Fibroblast of upper back skin (primary cell): ENCODE results near the gene GNG7.
A peak's percentile ranks its signal among the peaks of the same experiment; 100 is the strongest.
"Not testable (repeated sequence)": the region's sequence is repeated elsewhere in the genome, so short reads cannot be mapped to it uniquely, and the experiment has no call there.

Source experiments
- DNase-seq: peaks from one replicate; pipeline ENCODE4 v3.0.0-alpha.2; 2013

GNG7 gene

DNA sequence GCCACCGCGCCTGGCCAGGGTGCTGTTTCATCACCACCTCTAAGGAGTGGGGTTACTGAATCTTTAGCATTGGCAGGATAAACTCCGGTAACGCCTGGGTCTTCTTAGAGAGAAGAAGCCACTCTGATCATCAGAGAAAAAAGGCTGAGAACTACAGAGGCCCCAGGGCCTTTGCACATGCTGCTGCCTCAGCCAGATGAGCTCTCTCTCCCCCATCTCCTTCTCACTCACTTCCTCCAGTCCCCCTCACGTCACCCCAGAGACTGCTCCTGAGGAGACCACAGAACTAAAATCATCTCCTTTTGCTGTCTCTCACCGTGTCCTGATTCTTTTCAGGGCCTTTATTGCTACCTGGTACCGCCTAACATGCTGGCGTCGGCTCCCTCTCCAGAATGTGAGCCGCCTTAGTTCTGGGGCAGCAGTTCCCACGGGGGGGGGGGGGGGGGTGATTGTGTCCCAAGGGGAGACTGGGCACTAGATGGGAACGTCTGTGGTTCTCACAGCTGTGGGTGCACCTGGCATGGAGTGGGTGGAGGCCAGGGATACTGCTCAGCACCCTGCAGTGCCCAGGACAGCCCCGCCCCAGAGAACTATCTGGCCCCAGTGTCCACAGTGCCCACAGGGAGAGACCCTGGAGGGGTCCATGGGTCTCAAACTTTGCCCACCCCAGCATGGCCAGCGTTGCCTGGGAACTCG lies 23.8 kb upstream of the GNG7 start:
- DNase-seq: no peak

GRCh38 chr19:2724148-2724557 lies 21.7 kb upstream of the GNG7 start:
- DNase-seq: no peak

DNA sequence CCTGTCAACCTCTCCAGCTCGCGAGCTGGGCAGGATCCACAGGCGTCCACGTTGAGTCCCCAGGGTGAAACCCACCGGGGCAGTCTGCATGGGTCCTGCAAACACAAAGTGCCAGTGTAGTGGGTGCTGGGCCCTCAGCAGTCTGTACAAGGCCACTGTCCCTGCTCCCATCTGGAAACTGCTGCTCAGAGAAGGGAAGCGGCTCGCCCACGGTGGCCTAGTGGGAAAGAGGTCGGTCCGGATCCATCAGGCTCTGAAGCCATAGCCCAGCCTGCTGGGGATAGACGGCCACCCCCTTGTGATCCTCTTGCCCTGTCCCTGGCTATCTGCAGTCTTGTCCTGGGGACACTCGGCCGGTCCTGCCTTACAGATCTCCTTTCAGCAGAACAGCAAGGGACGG lies 21.3 kb upstream of the GNG7 start:
- DNase-seq: no peak

DNA sequence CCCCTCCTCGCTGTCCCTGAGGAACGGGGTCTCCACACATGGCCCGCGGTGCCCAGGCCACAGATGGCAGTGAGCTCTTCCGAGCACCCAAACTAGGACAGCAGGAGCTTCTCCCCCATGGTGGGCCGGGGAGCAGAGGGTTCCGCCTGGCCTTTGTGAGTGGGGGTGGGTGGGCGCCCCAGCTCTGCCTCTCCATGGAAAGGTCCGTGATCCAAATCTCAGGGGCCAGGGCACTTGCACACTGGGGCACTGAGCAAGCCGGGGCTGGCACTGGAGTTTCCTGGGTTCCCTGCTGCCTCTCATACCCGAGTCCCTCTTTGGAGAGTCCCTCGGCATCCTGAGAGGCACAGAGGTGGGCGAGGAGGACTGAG lies 20.8 kb upstream of the GNG7 start:
- no peak for DNase-seq

GRCh38 chr19:2722541-2723344 lies 20.2 kb upstream of the GNG7 start:
- peak; percentile 9 for DNase-seq

- no peak for DNase-seq
These were observed 19.4 kb upstream of the GNG7 start for GRCh38 chr19:2721570-2722540.

- no peak for DNase-seq
These were observed 18.5 kb upstream of the GNG7 start, which contains the start of gene DIRAS1 for GRCh38 chr19:2720777-2721569. DIRAS1 (minus strand) TSS chr19:2721372; CDS start chr19:2717806, 3,566 bp downstream.

GRCh38 chr19:2719920-2720776 lies 17.7 kb upstream of the GNG7 start:
- peak; percentile 13 for DNase-seq

GRCh38 chr19:2719232-2719735 lies 16.8 kb upstream of the GNG7 start:
- no peak for DNase-seq

DNA sequence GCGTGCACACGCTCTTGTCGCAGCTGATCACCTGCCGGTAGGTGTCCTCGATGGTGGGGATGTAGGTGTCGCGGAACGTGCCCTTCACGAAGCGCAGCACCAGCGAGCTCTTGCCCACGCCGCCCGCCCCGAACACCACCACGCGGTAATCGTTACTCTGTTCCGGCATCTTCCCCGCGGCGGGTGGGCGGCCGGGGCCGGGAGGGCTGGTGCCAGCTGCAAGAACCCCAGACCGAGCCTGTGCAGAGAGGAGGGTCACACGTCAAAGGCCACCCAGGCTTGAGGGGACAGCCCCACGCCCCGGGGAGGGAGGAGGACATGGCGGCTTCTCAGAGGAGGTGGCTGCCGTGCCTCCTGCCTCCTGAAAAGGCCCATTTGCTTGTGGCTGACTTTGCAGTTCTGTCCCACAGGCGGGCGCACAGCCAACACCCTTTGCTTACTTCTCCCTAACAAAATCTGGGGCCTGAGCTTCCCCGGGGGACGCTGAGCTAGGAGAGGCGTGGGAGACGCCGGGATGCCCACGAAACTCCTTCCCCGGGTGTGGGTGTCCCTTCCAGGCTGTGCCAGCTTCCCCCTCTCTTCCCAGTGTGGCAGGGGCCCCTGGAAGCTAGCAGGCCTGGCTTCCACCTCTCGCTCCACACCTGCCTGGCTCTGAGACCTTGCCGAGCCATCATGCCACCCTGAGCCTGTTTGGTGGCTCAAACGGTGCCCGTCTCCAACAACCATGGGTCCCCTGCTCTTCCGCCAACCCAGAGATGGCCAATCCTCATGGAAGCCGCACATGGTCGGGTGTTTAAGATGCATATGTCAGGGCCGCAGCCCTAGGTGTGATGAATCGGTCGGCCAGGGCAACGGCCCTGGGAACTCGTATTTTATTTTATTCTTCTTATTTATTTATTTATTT lies 15.4 kb upstream of the GNG7 start:
- no peak for DNase-seq

DNA sequence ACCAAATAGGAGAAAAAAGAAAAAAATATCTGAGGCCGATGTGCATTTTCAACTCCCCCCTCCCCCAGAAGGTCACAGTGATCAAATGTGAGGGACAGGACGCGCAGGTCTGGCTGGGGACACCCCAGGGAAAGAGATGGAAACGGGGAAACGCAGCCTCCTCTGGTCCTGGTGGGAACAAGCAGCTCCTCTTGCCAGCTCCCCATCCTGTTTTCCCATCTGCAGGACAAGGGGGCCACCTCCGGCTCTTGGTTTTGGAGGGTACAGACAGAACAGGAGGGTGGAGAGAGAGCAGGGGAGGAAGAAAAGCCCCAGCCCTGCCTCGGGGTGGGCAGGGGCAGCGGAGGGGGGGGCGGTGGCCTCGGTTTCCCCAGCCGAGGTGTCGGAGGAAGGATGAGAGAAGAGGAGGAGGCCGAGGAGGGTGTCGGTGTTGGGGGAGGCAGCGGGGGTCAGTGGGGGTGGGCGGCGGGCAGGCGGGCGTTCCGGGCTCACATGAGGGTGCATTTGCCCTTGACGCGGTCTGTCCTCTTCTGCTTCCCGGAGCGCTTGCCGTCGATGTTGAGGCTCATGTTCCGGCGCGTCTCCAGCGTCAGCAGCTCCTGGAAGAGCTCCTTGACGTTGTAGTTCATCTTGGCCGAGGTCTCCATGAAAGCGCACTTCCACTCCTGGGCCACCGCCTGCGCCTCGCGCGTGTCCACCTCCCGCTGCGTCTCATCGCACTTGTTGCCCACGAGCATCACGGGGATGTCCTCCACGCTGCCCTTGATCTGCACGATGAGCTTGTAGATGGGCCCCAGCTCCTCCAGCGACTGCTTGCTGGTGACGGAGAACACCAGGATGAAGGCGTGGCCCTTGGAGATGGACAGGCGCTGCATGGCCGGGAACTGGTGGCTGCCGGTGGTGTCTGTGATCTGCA lies 14.5 kb upstream of the GNG7 start:
- no peak for DNase-seq

- no peak for DNase-seq
These were observed 13.8 kb upstream of the GNG7 start for GRCh38 chr19:2716275-2716650.

GRCh38 chr19:2715470-2716274 lies 13.2 kb upstream of the GNG7 start:
- no peak for DNase-seq

GRCh38 chr19:2714531-2715269 lies 12.2 kb upstream of the GNG7 start:
- DNase-seq: no peak

- not testable (repeated sequence) for DNase-seq
These were observed 11.6 kb upstream of the GNG7 start for GRCh38 chr19:2714102-2714501.

- not testable (repeated sequence) for DNase-seq
These were observed 10.7 kb upstream of the GNG7 start for GRCh38 chr19:2713170-2713569.

GRCh38 chr19:2711875-2712205 lies 9.3 kb upstream of the GNG7 start:
- no peak for DNase-seq
